ENCODE data around the gene GALNT13. TPM values are rescaled to one million over a fixed set of nuclear protein-coding genes. Genes with fewer than 3 reads are reported as not detected.

Gene GALNT13
- total and polyA plus RNA-seq, 2 donors: 0.96 to 19.5 TPM

DNA sequence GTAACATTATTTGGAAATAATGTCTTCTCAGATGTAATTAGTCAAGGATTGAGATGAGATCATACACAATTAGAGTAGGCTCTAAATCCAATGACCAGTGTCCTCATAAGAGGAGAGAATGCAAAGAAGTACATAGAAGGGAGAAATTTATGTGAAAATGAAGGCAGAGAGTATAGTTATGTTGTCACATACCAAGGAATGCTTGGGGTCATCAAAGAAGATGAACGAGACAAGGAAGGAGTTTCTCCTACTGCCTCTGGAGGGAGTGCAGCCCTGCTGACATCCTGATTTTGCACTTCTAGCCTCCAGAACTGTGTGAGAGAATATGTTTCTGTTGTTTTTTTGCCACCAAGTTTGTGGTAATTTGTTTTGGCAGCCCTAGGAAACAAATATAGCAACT, 100.1 kb downstream of the GALNT13 start:
- H3K27ac ChIP-seq (ENCODE audit: low read depth): no peak overlapping the region
- no peaks in the 10 kb centered on the region for H3K36me3 ChIP-seq (ENCODE audit: insufficient read depth)
- DNase-seq (ENCODE audit: extremely low spot score): no peak
- no peak overlapping the region for H3K4me3 ChIP-seq (ENCODE audit: low read depth, low read length)
- no peaks in the 10 kb centered on the region for H3K4me1 ChIP-seq (ENCODE audit: insufficient read depth)
- 54% methylated on average over 1 of the region's 1 CpG for WGBS

DNA sequence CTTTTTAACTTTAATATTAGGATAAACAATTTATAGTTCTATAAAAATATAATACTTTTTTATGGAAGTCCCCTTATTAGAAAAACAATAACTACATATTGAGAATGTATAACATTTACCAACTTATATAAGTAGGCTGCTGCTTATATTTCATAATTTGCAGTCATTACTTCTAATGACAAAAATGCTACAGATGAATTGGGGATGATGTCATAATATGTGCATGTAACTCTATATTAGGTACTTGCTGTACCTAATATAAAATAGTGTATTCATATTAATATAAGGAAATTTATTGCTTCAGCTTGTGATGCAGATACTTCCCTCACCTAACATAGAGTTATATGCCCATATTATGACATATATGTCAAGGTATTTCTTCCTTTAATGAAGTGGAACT, 100.7 kb downstream of the GALNT13 start:
- H3K4me3 ChIP-seq (ENCODE audit: low read depth, low read length): no peak overlapping the region
- DNase-seq (ENCODE audit: extremely low spot score): no peak
- no peaks in the 10 kb centered on the region for H3K36me3 ChIP-seq (ENCODE audit: insufficient read depth)
- no peak overlapping the region for H3K27ac ChIP-seq (ENCODE audit: low read depth)
- H3K4me1 ChIP-seq (ENCODE audit: insufficient read depth): no peaks in the 10 kb centered on the region

DNA sequence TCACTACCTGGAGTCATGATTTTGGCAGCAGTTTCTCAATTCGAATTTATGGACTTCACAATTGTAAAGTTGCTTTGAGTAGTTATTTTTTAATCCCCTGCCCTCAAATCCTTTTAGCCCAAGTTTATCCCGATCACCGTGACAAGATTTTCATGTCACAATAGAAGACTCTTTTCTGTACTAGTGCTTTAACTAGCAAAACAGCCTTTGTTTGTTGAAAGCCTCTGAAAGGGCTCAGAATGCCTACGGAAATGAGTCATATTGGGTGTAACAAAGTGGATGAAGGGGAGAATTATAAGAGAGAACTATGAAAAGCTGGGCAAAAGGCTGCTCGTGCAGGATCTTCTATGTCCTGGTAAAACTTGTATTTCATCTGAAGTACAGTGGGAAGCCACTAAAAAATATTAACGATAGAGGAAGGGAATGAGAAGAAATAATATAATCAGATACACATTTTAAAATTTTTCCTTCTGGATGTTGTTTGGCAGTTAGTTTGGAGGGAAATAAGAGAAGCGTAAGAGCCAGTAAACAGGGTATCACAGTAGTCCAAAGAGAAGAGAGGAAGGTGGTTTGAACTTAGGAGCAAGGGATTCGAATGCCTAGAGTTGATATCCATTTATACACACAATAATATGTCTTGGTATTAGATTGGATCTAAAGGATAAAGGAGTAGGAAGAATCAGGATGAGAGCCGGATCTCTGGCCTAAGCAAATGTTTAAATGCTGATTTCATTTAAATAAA, 114.9 kb downstream of the GALNT13 start:
- H3K36me3 ChIP-seq (ENCODE audit: insufficient read depth): no peaks in the 10 kb centered on the region
- WGBS: 67% methylated on average over 9 of the region's 9 CpGs
- no peaks in the 10 kb centered on the region for H3K4me1 ChIP-seq (ENCODE audit: insufficient read depth)
- H3K4me3 ChIP-seq (ENCODE audit: low read depth, low read length): no peak overlapping the region
- H3K27ac ChIP-seq (ENCODE audit: low read depth): no peak overlapping the region
- no peak for DNase-seq (ENCODE audit: extremely low spot score)

DNA sequence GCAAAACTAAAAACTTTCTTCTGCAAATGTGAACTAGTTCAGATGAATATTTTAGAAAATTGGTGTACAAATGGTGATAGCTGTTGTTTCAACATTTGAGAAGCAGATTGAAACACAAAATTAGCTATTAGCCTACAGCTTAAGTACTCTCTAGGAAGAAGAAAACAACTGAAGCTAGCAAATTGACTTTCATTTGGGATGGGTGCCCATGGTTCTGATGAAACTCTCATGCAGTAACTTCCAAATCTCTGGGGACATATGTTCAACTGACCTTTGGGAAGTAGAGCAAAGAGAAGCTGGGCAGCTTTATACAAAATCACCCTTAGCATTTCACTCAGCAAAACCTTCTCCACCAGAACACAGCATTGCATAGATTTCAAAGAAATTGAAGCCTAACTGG, 119.0 kb downstream of the GALNT13 start:
- Histone ChIP-seq H3K27ac (ENCODE audit: low read depth) (no peak overlapping the region), H3K4me1 (ENCODE audit: insufficient read depth) (no peaks in the 10 kb centered on the region), H3K36me3 (ENCODE audit: insufficient read depth) (no peaks in the 10 kb centered on the region), H3K4me3 (ENCODE audit: low read depth, low read length) (no peak overlapping the region)
- no peak for DNase-seq (ENCODE audit: extremely low spot score)

DNA sequence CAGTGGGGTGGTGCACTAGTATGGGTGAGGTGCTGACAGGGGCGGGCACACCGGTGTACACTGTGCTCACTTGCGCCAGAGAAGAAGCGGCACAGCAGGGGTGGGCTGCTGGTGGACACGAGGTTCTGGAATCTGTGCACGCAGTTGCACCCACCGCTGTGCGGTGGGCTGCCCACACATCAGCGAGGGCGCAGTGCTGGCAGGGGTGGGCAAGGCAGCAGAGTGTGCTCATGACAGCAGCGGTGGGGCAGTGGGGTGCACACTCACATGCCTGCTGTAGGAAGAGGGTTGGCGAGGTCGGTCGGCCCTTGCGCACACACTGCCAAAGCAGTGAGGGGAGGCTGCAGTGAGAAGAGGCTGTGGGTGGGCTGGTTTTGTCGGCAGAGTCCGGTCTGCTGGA, 141.8 kb downstream of the GALNT13 start:
- no peak for DNase-seq (ENCODE audit: extremely low spot score)
- Histone ChIP-seq H3K36me3 (ENCODE audit: insufficient read depth) (no peaks in the 10 kb centered on the region), H3K4me1 (ENCODE audit: insufficient read depth) (no peaks in the 10 kb centered on the region), H3K27ac (ENCODE audit: low read depth) (no peak overlapping the region), H3K4me3 (ENCODE audit: low read depth, low read length) (no peak overlapping the region)
- 96% methylated on average over 17 of the region's 17 CpGs for WGBS

- Histone ChIP-seq H3K4me1 (ENCODE audit: insufficient read depth) (no peaks in the 10 kb centered on the region), H3K36me3 (ENCODE audit: insufficient read depth) (no peaks in the 10 kb centered on the region), H3K4me3 (ENCODE audit: low read depth, low read length) (no peak overlapping the region), H3K27ac (ENCODE audit: low read depth) (no peak overlapping the region)
- DNase-seq (ENCODE audit: extremely low spot score): no peak
- WGBS: 92% methylated on average over 2 of the region's 2 CpGs
These were observed 143.5 kb downstream of the GALNT13 start for GRCh38 chr2:154015233-154015632.

DNA sequence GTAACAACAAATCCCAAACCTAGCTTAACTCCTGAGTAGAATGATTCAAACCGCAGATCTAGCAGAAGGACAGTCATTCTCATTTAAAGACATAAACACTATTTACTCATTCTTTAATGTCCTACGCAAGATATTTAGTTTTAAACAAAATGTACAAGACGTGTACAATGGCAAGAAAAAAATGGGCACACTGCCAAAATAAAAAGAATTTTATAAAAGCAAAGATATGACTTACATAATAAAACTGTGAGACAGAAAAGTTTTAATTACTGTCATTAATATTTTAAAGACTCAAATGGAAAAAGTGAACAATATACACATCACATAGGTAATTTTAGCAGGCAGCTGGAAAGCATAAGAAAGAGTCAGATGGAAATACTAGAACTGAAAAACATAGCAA, 157.8 kb downstream of the GALNT13 start:
- no peak for DNase-seq (ENCODE audit: extremely low spot score)
- H3K27ac ChIP-seq (ENCODE audit: low read depth): no peak overlapping the region
- no peaks in the 10 kb centered on the region for H3K36me3 ChIP-seq (ENCODE audit: insufficient read depth)
- WGBS: 71% methylated on average over 3 of the region's 3 CpGs
- no peaks in the 10 kb centered on the region for H3K4me1 ChIP-seq (ENCODE audit: insufficient read depth)
- H3K4me3 ChIP-seq (ENCODE audit: low read depth, low read length): no peak overlapping the region

DNA sequence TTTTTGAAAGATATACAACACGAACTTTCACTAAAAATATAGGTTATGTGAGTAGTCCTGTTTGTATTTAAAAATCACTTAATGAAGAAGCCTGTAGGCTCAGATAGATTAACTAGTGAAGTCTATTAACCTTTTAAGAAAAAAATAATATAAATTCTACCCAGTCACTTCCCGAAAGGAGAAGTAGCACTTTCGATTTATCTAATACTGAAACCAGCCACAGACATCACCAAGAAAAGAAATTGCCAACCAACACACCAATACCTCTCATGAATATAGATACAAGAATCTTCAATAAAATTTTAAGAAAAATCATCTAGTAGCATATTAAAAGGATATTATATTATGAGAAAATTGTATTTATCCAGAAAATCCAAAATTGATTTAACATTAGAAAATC, 160.5 kb downstream of the GALNT13 start:
- no peaks in the 10 kb centered on the region for H3K4me1 ChIP-seq (ENCODE audit: insufficient read depth)
- no peaks in the 10 kb centered on the region for H3K36me3 ChIP-seq (ENCODE audit: insufficient read depth)
- 83% methylated on average over 3 of the region's 3 CpGs for WGBS
- H3K27ac ChIP-seq (ENCODE audit: low read depth): no peak overlapping the region
- no peak overlapping the region for H3K4me3 ChIP-seq (ENCODE audit: low read depth, low read length)
- no peak for DNase-seq (ENCODE audit: extremely low spot score)

- DNase-seq (ENCODE audit: extremely low spot score): no peak
- 73% methylated on average over 1 of the region's 1 CpG for WGBS
- H3K4me1 ChIP-seq (ENCODE audit: insufficient read depth): no peaks in the 10 kb centered on the region
- H3K4me3 ChIP-seq (ENCODE audit: low read depth, low read length): no peak overlapping the region
- H3K36me3 ChIP-seq (ENCODE audit: insufficient read depth): no peaks in the 10 kb centered on the region
- H3K27ac ChIP-seq (ENCODE audit: low read depth): no peak overlapping the region
These were observed 174.8 kb downstream of the GALNT13 start for GRCh38 chr2:154046493-154046892.

- WGBS: 92% methylated on average over 2 of the region's 2 CpGs
- no peak overlapping the region for H3K27ac ChIP-seq (ENCODE audit: low read depth)
- H3K36me3 ChIP-seq (ENCODE audit: insufficient read depth): no peaks in the 10 kb centered on the region
- no peak overlapping the region for H3K4me3 ChIP-seq (ENCODE audit: low read depth, low read length)
- H3K4me1 ChIP-seq (ENCODE audit: insufficient read depth): no peaks in the 10 kb centered on the region
- DNase-seq (ENCODE audit: extremely low spot score): no peak
These were observed 177.2 kb downstream of the GALNT13 start for GRCh38 chr2:154048905-154049304.

DNA sequence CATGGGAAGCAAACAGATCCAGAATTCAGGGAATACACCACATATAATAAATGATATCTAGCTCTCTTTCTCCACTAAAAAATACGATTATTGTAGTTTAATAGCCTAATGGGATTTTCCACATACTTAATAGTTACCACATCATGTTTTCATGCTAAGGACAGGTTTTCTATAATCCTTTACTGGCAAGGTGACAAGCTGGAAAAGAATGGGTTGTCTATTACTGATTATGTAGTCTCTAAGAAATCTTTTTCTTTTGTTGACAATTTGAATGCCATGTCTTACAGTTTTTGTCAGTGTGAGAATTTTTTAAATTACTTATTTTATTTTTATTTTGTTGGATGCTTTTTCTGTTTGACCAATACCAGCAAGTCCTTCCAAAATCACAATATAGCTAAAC, 177.8 kb downstream of the GALNT13 start:
- no peak overlapping the region for H3K27ac ChIP-seq (ENCODE audit: low read depth)
- DNase-seq (ENCODE audit: extremely low spot score): no peak
- 62% methylated on average over 1 of the region's 1 CpG for WGBS
- H3K36me3 ChIP-seq (ENCODE audit: insufficient read depth): no peaks in the 10 kb centered on the region
- no peak overlapping the region for H3K4me3 ChIP-seq (ENCODE audit: low read depth, low read length)
- H3K4me1 ChIP-seq (ENCODE audit: insufficient read depth): no peaks in the 10 kb centered on the region

DNA sequence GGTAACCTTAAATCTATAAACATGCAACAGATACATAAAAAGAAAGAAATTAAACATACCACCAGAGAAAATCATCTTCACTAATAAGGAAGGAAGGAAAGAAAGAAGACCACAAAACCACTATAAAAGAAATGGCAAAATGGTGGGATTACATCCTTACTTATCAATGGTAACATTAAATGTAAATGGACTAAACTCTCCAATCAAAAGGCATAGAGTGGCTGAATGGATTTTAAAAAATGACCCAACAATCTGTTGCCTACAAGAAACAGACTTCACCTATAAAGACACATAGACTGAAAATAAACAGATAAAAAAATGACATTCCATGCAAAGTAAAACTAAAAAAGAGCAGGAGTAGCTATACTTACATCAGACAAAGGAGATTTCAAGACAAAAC, 195.4 kb downstream of the GALNT13 start:
- no peak for DNase-seq (ENCODE audit: extremely low spot score)
- Histone ChIP-seq H3K36me3 (ENCODE audit: insufficient read depth) (no peaks in the 10 kb centered on the region), H3K27ac (ENCODE audit: low read depth) (no peak overlapping the region)

GRCh38 chr2:154078926-154079325, 207.2 kb downstream of the GALNT13 start:
- DNase-seq (ENCODE audit: extremely low spot score): no peak
- no peak overlapping the region for H3K4me3 ChIP-seq (ENCODE audit: low read depth, low read length)
- H3K4me1 ChIP-seq (ENCODE audit: insufficient read depth): no peaks in the 10 kb centered on the region
- H3K36me3 ChIP-seq (ENCODE audit: insufficient read depth): no peaks in the 10 kb centered on the region
- H3K27ac ChIP-seq (ENCODE audit: low read depth): no peak overlapping the region
- 72% methylated on average over 1 of the region's 1 CpG for WGBS

More for the DNA sequence above, 195.4 kb downstream of the GALNT13 start:
- Histone ChIP-seq H3K4me3 (ENCODE audit: low read depth, low read length) (no peak overlapping the region), H3K4me1 (ENCODE audit: insufficient read depth) (no peaks in the 10 kb centered on the region)

DNA sequence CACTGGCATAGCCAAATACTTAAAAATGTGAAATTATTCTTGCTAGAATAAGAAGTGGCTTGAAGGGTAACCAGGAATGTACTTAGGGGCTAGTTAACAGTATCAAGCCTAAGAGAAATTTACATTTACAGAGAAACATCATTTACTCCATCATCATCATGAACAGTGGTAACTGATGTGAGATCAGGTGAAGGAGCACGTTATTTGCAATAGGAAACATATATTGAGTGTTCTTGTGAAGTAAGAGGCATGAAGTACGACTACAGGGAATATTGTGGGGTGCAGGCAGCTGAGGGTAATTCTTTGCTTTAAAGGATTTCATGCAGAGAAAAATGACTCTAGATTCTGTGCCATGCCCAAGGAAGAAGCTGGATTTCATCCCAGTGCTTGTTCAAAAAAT, 220.8 kb downstream of the GALNT13 start:
- no peak for DNase-seq (ENCODE audit: extremely low spot score)
- no peaks in the 10 kb centered on the region for H3K4me1 ChIP-seq (ENCODE audit: insufficient read depth)
- no peaks in the 10 kb centered on the region for H3K36me3 ChIP-seq (ENCODE audit: insufficient read depth)
- H3K4me3 ChIP-seq (ENCODE audit: low read depth, low read length): no peak overlapping the region
- H3K27ac ChIP-seq (ENCODE audit: low read depth): no peak overlapping the region
- 87% methylated on average over 2 of the region's 2 CpGs for WGBS

DNA sequence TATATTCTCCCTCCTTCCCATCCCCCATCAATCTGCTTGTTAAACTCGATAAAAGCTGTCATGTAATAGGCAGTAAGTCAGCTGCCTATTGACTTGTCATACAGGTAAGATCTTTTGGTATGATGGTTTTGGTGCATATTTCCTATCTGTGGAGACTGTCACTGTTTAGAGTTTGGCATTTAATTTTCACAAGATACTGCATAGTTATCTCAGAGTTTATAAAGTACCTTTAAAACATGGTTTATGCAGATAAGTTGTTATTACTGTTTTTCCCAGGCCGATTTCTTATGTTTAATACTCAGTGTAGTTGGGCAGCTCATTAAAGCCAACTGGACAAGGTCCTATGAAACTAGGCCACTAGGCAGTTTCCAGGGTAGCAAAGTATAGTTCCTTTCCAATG, 222.1 kb downstream of the GALNT13 start:
- H3K4me3 ChIP-seq (ENCODE audit: low read depth, low read length): no peak overlapping the region
- DNase-seq (ENCODE audit: extremely low spot score): no peak
- no peak overlapping the region for H3K27ac ChIP-seq (ENCODE audit: low read depth)
- H3K36me3 ChIP-seq (ENCODE audit: insufficient read depth): no peaks in the 10 kb centered on the region
- WGBS: 75% methylated on average over 2 of the region's 2 CpGs
- H3K4me1 ChIP-seq (ENCODE audit: insufficient read depth): no peaks in the 10 kb centered on the region
